GM10266 (cell line): ENCODE measurements around the gene GID8.

Experiments
- DNase-seq: peaks from one replicate; pipeline ENCODE4 v3.0.0; 2012; ENCODE audit errors: extremely low spot score
- CTCF ChIP-seq: IDR thresholded peaks from 2 replicates; pipeline ENCODE4 v1.5.1; 2012; ENCODE audit warnings: mild to moderate bottlenecking, low read depth; ENCODE audit not compliant: control insufficient read depth, insufficient read depth; ENCODE audit errors: missing control alignments

Gene GID8

GRCh38 chr20:62937268-62938104 lies 461 bp upstream of the GID8 start:
- TF ChIP-seq CTCF, result no peak
- DNase-seq, result peak; percentile 98

GRCh38 chr20:62940875-62941274 lies 2.9 kb downstream of the GID8 start:
- DNase-seq, result no peak
- no peak for TF ChIP-seq CTCF

GRCh38 chr20:62941792-62942191 lies 3.8 kb downstream of the GID8 start:
- no peak for TF ChIP-seq CTCF
- no peak for DNase-seq

GRCh38 chr20:62942456-62942855 lies 4.5 kb downstream of the GID8 start:
- no peak for DNase-seq
- no peak for TF ChIP-seq CTCF

- no peak for DNase-seq
- TF ChIP-seq CTCF, result no peak
Measured at GRCh38 chr20:62943396-62943795, 5.4 kb downstream of the GID8 start.

- DNase-seq, result no peak
- no peak for TF ChIP-seq CTCF
Measured at GRCh38 chr20:62944184-62944583, 6.2 kb downstream of the GID8 start.

GRCh38 chr20:62944746-62945145 lies 6.8 kb downstream of the GID8 start:
- DNase-seq, result no peak
- no peak for TF ChIP-seq CTCF
